NCI-H748 treated with DMSO at 0.1 percent for 48 hours (cell line): ENCODE measurements around the gene RASSF1.
"Not testable (repeated sequence)": the region's sequence is repeated elsewhere in the genome, so short reads cannot be mapped to it uniquely, and the experiment has no call there.

Experiments used
- DNase-seq: peaks from one replicate; lab custom pipeline; 2025; lab: John Stamatoyannopoulos, UW

RASSF1 gene

GRCh38 chr3:50284121-50284520 is 56.5 kb downstream of the RASSF1 start:
- not testable (repeated sequence) for DNase-seq
